ENCODE results near the gene GRHPR.

- no peak for TF ChIP-seq CTCF (IDR thresholded peaks at IDR 0.05)
- no peak for TF ChIP-seq EP300 (IDR thresholded peaks at IDR 0.05)
Observed at GRCh38 chr9:37428345-37428744, 5.8 kb downstream of the GRHPR start.

All from esophagus muscularis mucosa (tissue), 3 donors.